ENCODE measurements around the gene NPHS1.

DNA sequence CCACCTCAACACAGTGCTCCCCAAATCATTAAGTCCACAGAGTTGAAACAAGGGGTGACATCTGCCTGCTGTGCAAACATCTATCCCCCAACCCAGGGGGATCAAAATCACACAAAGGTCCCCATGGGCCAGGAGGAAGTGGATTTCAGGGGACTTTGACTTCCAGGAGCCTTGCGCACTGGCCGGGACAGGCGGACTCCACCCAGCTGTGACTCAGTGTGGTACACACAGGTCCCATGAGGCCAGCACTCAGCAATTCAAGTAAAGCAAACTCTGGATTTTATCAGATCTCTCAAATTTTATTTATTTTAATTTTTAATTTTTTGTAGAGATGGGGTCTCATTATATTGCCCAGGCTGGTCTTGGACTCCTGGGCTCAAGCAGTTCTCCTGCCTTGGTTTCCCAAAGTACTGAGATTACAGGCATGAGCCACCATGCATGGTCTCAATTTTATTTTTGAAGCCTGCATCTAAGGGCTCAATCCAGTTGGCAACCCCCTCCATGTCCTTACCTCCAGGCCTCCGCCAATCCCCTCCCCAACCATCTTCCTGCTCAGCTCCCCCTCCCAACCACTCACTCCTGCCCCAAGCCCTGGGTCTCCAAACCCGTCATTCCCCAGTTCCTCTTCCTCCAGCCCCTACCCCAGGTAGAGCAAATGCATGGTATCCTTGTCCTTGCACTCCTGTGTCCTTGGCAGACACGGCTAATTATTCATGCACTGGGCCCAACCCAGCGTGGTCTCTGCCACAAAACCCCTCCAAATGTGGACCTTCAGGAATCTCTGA, 58.7 kb downstream of the NPHS1 start:
- TF ChIP-seq, protein P1, sequence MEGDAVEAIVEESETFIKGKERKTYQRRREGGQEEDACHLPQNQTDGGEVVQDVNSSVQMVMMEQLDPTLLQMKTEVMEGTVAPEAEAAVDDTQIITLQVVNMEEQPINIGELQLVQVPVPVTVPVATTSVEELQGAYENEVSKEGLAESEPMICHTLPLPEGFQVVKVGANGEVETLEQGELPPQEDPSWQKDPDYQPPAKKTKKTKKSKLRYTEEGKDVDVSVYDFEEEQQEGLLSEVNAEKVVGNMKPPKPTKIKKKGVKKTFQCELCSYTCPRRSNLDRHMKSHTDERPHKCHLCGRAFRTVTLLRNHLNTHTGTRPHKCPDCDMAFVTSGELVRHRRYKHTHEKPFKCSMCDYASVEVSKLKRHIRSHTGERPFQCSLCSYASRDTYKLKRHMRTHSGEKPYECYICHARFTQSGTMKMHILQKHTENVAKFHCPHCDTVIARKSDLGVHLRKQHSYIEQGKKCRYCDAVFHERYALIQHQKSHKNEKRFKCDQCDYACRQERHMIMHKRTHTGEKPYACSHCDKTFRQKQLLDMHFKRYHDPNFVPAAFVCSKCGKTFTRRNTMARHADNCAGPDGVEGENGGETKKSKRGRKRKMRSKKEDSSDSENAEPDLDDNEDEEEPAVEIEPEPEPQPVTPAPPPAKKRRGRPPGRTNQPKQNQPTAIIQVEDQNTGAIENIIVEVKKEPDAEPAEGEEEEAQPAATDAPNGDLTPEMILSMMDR (IDR thresholded peaks at IDR 0.05), result no peak
- TF ChIP-seq POLR2A (IDR thresholded peaks at IDR 0.05), result no peak

Measured in testis (tissue), 2 donors.